DND-41 (cell line): ENCODE results near the gene TAMM41.

Experiments used
- EZH2 ChIP-seq: IDR thresholded peaks from 3 replicates; pipeline ENCODE4 v1.6.1; 2012; ENCODE audit warnings: borderline replicate concordance, low read depth, mild to moderate bottlenecking, moderate library complexity, low read length, inconsistent platforms; ENCODE audit not compliant: severe bottlenecking
- TF ChIP-seq, protein P1 (sequence below): IDR thresholded peaks from 2 replicates; pipeline ENCODE4 v1.5.1; 2012; ENCODE audit warnings: borderline replicate concordance, low read length, moderate library complexity, mild to moderate bottlenecking; ENCODE audit not compliant: poor library complexity, severe bottlenecking; ENCODE audit errors: extremely low read depth

DNA sequence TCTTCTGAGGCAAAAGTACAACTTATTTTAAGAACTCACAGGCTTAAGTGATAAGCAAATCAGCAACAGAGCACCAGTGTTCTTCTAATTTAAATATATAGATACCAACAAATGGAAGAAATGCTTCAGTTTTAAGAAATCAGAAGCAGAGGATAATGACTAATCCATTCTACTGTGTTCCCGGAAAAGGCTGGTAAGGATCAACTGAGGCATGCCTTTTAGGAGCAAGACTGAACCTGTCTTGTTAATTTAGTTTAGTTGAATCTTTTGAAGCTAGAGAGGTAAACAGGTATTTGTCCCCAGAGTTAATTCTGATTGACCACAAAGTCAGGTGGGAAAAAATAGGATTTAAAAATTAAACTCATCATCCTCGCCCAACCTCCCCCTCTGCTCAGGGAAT lies 51.8 kb downstream of the TAMM41 start:
- TF ChIP-seq, protein P1, sequence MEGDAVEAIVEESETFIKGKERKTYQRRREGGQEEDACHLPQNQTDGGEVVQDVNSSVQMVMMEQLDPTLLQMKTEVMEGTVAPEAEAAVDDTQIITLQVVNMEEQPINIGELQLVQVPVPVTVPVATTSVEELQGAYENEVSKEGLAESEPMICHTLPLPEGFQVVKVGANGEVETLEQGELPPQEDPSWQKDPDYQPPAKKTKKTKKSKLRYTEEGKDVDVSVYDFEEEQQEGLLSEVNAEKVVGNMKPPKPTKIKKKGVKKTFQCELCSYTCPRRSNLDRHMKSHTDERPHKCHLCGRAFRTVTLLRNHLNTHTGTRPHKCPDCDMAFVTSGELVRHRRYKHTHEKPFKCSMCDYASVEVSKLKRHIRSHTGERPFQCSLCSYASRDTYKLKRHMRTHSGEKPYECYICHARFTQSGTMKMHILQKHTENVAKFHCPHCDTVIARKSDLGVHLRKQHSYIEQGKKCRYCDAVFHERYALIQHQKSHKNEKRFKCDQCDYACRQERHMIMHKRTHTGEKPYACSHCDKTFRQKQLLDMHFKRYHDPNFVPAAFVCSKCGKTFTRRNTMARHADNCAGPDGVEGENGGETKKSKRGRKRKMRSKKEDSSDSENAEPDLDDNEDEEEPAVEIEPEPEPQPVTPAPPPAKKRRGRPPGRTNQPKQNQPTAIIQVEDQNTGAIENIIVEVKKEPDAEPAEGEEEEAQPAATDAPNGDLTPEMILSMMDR, result no peak
- no peak for TF ChIP-seq EZH2
